GDM1 (cell line): Measurements from ENCODE around the gene BARD1.
"Not testable (repeated sequence)": the region's sequence is repeated elsewhere in the genome, so short reads cannot be mapped to it uniquely, and the experiment has no call there.

Experiments
- DNase-seq: peaks from one replicate; lab custom pipeline; 2025; lab: John Stamatoyannopoulos, UW

The BARD1 gene

DNA sequence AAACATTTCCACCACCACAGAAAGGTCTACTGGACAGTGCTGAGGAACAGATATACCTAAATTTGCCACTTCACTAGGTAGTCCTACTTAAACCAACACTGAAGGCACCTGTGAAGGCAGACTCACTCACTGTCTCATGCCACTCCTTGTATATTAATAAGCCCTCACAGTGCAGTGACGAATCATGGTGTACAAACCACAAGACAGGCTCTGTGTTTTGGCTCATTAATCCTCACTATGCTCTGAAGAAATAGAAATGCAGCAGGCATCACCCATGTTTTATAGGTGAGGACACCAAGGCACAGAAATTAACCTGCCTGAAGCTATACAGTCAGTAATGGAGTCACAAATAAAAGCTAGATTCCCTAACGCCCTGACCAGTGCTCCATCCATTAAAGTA, 44.3 kb downstream of the BARD1 start:
- DNase-seq: no peak

DNA sequence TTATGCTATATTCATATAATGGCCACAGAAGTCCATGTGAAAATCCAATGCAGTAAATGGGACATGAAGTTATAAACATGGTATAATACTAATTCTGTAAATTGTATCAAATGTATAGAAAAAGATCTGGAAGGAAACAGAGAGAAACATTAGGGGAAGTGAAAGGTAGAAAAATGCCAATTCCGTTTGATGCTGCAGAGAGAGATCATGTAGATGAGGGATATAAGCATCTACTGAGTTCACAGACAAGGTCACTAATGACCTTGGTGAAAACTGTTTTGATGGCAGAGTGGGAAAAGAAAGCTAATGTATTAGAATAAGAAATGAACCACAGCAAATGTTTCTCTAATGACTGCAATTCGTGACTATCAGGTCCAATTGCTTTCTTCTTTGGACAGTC, 56.0 kb downstream of the BARD1 start:
- DNase-seq: no peak

DNA sequence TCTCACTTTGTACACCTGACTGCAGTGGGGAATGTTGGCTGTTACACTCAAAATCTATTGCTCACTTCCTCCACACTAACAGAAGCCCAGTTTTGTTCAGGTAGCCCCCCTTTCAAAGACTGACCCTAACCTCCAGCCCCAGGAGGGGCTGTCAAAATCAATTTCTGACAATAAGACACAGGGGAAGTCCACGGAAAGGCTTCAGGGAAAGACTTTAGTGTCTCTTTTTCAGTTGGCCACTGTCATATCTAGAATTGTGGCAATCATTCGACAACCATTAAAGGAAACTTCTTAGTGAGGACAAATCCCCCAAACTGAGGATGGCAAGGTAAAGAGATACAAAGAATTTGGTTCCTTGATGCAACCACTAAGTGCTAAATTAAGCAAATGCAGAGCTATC, 59.0 kb downstream of the BARD1 start:
- no peak for DNase-seq

- no peak for DNase-seq
Measured at GRCh38 chr2:214747992-214748391, 61.5 kb downstream of the BARD1 start.

DNA sequence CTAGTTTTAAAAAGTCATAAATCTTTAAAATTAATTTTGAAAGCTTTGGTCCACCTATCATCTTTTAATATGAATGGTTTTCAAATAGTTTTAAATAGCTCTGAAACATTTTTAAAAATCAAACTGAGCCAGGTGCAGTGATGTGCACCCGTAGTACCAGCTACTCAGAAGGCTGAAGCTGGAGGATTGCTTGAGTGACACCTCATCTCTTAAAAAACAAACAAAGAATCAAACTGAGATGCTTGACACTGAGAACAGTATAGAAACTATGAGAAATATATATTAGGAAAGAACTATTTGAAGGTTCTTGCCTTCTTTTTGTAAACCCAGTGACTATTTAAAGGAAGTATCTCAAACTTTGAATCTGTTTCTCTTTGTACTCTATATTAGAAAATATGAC, 67.4 kb downstream of the BARD1 start:
- no peak for DNase-seq

DNA sequence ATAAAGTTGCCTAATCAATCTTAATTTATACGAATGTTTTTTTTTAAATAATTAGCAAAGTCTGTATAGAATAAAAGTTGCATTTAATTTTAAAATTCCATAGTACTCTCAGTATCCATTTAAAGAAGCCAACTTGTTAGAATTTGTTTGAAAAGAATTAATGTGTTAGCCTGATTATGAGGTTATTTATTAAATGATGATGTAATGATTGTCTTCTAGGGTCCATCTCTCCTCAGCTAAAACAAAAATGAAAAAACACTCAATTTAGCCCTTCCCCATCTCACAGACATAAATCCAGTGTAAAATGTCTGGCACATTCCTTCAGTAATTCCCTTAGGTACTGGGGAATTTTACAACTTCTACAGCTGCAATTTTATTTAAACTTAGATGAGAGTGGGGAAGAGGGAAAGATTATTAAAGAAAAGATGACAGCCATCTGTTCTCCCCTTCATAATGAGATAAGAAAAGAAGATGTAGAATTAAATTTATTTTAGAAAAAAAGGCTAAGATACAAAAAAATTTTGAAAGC, 68.6 kb downstream of the BARD1 start:
- no peak for DNase-seq

DNA sequence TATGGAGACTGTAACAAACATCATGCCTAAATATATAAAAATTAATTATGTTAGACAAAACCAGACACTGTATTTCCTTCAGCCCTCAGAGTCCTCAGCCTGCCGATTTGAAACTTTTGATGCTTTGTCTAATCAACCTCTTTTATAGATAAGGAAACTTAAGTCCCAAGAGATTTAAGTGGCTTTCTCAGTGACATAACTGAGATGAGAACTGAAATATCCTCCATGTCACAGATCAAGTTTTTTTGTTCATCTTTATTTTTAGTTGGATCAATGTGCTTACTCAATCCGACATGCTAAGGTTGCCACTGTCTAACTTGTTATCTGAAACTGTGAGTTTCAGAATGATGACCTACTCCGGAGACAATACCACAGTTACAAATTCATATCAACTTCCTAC, 72.3 kb downstream of the BARD1 start:
- no peak for DNase-seq

DNA sequence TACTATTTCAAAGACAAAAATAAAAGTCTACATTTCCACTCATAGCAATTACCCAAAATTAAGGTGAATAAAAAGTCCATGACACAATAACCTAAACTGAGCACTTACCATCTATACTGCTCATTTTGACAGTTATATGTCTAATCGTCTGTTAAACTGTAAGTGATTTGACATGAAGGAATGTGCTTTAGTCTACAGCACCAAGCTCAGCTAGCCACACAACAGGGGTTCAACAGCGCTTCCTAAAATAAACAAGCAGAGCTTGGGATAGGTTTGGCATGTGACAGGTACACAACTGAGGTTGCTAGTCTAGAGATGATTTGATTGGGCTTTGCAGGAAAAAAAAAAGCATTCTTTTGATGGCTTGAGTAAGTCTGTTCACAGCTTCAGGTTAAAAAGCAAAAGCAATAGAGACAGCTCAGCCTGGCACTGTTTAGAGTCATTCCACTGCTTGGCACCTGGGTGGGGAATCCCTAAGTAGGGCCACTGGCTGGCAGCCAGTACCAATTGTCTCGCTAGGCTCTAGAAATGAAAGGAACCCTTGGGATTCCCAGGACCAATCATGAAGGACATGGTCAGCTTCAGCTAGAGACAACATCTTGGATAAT, 78.6 kb downstream of the BARD1 start:
- no peak for DNase-seq

DNA sequence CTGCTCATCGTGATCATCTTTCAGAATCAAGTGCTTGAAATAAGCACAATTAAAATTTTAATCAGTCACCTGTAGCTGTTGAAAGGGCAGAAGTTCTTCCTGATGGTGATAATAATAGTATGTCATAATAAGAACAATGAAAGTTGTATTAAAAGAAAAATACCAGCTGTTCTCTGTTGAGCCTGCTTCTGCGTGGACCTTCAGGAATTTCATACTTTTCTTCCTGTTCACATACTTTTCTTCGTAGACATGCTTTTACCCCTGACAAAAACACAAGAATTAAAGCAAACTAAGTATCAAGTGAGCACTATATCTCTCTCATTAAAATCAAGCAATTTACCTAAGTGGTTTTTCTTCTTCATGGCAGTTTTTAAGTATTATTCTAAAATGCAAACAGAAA, 79.2 kb downstream of the BARD1 start:
- no peak for DNase-seq

DNA sequence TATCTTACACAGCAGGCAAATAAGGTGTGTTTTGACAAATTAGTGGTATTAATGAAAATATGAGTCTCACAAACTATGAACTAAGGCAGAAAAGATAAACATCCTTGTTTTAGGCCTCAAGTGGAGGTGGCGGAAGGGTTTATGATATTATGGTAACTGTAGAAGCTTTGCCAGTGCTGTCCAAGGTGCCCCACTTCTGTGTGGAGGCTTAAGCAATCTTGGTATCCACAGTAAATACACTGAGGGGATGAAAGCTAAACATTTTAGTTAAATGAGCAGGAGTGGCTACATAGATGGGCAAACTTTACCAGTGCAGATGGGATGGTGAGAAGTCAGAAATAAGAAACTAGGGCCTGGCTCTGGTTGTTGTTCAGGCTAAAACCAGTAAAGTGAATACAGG, 84.7 kb downstream of the BARD1 start:
- DNase-seq: no peak

DNA sequence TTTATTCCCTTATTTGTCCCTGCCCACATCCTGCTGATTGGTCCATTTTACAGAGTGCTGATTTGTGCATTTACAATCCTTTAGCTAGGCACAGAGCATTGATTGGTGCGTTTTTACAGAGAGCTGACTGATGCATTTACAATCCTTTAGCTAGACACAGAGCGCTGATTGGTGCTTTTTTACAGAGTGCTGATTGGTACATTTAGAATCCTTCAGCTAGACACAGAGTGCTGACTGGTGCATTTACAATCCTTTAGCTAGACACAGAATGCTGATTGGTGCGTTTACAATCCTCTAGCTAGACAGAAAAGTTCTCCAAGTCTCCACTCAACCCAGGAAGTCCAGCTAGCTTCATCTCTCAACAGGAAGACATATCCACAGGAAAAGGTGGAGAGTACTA, 91.6 kb downstream of the BARD1 start:
- not testable (repeated sequence) for DNase-seq

- no peak for DNase-seq
Measured at GRCh38 chr2:214716811-214717560, 92.5 kb downstream of the BARD1 start.

DNA sequence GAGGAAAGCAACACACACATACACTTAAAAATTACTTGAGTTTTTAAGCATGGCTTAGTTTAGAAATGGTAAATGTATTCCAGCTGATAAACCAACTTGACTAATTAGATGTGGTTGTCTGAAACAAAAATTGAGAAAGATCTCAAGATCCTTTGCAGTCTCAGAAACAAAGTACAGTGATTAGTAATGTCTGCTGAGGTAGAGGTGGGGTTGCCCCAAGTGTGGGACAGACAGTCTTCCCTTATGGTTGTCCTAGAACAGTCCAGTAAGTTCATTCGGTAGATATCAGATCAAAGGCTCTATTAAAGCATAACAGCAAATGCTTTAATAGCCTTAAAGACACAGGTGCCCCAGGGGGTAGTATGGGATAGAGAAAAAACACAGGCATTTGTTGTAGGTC, 94.5 kb downstream of the BARD1 start:
- no peak for DNase-seq

- DNase-seq: no peak
Measured at GRCh38 chr2:214713080-214713830, 96.2 kb downstream of the BARD1 start.

- no peak for DNase-seq
Measured at GRCh38 chr2:214710729-214711128, 98.8 kb downstream of the BARD1 start.

DNA sequence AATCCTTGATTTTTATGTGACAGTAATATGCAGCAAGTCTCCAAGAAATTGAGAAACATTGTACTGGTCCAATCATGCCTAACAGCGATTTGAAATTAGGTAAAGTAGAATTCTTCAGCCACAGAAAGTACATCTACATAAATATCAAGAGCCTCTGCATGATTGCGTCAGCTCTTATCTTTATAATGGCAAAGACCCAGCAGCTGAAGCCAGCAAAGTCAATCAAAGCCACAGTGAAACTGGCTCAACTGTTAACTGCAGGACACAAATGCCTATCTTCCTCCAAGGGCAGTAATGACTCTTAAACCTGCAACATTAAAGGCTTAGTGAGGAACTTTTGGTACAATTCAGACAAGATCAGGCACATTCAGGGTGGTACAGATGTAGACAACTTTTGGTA, 102.5 kb downstream of the BARD1 start:
- no peak for DNase-seq

- DNase-seq: no peak
Measured at GRCh38 chr2:214699236-214699635, 110.2 kb downstream of the BARD1 start.

GRCh38 chr2:214696681-214697080, 112.8 kb downstream of the BARD1 start:
- DNase-seq: no peak

- DNase-seq: no peak
Measured at GRCh38 chr2:214695789-214696188, 113.7 kb downstream of the BARD1 start.

DNA sequence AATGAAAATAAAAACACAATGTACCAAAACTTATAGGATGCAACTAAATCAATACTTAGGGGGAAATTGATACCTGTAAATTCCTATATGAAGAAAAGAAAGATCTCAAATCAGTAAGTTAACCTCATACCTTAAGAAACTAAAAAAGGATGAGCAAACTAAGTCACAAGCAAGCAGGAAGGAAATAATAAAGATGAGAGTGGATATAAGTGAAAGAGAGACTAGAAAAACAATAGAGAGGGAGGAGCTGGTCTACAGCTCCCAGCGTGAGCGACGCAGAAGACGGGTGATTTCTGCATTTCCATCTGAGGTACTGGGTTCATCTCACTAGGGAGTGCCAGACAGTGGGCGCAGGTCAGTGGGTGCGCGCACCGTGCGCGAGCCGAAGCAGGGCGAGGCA, 125.9 kb downstream of the BARD1 start:
- DNase-seq: not testable (repeated sequence)

DNA sequence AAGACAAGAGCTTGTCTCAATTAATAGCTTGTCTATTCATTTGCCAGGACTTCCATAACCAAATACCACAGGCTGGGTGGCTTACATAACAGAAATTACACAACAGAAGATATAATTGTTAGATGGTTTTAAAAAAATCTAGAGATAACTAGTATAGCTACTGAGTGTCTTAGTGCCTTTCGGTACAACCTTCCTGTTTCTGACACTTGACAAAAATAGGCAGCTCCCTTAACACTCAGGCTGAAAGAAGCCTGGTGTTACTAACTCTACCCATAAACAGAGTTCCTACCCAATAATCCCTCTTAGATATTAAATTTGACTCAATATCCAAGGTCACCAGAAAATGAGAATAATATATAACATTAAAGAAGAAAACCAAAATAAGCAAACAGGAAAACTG, 129.7 kb downstream of the BARD1 start:
- DNase-seq: no peak

- DNase-seq: no peak
Measured at GRCh38 chr2:214676421-214677089, 132.9 kb downstream of the BARD1 start.
